A549 (cell line): Measurements from ENCODE around the gene ANKRD40. TPM values are rescaled to one million over a fixed set of nuclear protein-coding genes. Genes with fewer than 3 reads are reported as not detected.
A peak's percentile ranks its signal among the peaks of the same experiment; 100 is the strongest.

ENCODE experiments used
- ATAC-seq, 2 experiments: fragments of 200-7000 bp in 1 of 2; fragments of >200 bp in 1 of 2; cut with Nextera tagmentation in 1 of 2; cut with Tn5 transposase in 1 of 2; 3 replicates each; pipeline versions ENCODE4 v1.8.0 to v1.9.1; 2018 to 2020; ENCODE audit warnings: mild to moderate bottlenecking in 1 of 2, moderate library complexity in 1 of 2
- CTCF ChIA-PET: fragments of 300-600 bp; sonication (Branson Sonifier 250); formaldehyde crosslinking; extraction: SDS; loops from one replicate; lab custom pipeline; 2021; ENCODE audit warnings: antibody characterized with exemption, inconsistent platforms; lab: Yijun Ruan, JAX
- POLR2A ChIA-PET: fragments of 350-600 bp; formaldehyde crosslinking; extraction: SDS; loops from one replicate; lab custom pipeline; 2021; ENCODE audit warnings: antibody characterized with exemption, inconsistent platforms; lab: Yijun Ruan, JAX
- DNase-seq, 2 experiments: peaks; one replicate each; pipeline versions ENCODE4 v3.0.0 to v3.0.0-alpha.2; 2011 to 2016; ENCODE audit warnings: low read depth in 1 of 2, low spot score in 1 of 2
- FAIRE-seq: peaks from 2 replicates; lab custom pipeline; 2011; peaks lifted over from hg19 to GRCh38; lab: Jason Lieb, UNC
- H3K27ac ChIP-seq, 2 experiments: fragments of >200 bp; sonication (Bioruptor Twin); formaldehyde crosslinking; 3 replicates each; pipeline ENCODE4 v1.5.1; 2016 to 2017
- H3K4me1 ChIP-seq: fragments of >200 bp; sonication (Bioruptor Twin); formaldehyde crosslinking; 3 replicates; pipeline ENCODE4 v1.6.1; 2016
- H3K4me2 ChIP-seq: fragments of >200 bp; sonication (Bioruptor Twin); formaldehyde crosslinking; 3 replicates; pipeline ENCODE4 v1.6.1; 2016
- H3K4me3 ChIP-seq: fragments of >200 bp; sonication (Bioruptor Twin); formaldehyde crosslinking; 3 replicates; pipeline ENCODE4 v1.5.1; 2016
- H3K9me3 ChIP-seq: fragments of >200 bp; sonication (Bioruptor Twin); formaldehyde crosslinking; 3 replicates; pipeline ENCODE4 v1.6.1; 2016
- CBX8 ChIP-seq: fragments of 200-600 bp; sonication (generic); IDR thresholded peaks from 2 replicates; pipeline ENCODE4 v1.6.1; 2016
- CHD2 ChIP-seq: fragments of 150-350 bp; IDR thresholded peaks from 2 replicates; pipeline ENCODE4 v1.6.1; 2014; ENCODE audit warnings: low read length; ENCODE audit not compliant: partially characterized antibody
- CHD4 ChIP-seq: fragments of 200-600 bp; sonication (generic); IDR thresholded peaks from 2 replicates; pipeline ENCODE4 v1.6.1; 2016; ENCODE audit warnings: antibody characterized with exemption, mild to moderate bottlenecking, borderline replicate concordance
- E2F6 ChIP-seq: IDR thresholded peaks from 2 replicates; pipeline ENCODE4 v1.6.1; 2012; ENCODE audit warnings: low read depth, borderline replicate concordance
- EHF ChIP-seq: fragments of 250-450 bp; sonication (Bioruptor Pico); IDR thresholded peaks from 2 replicates; pipeline ENCODE4 v1.5.0; 2020; ENCODE audit warnings: mild to moderate bottlenecking
- EHMT2 ChIP-seq: fragments of 200-600 bp; sonication (generic); IDR thresholded peaks from 2 replicates; pipeline ENCODE4 v1.6.1; 2016; ENCODE audit warnings: antibody characterized with exemption, low read depth, mild to moderate bottlenecking, moderate library complexity
- ELK1 ChIP-seq: fragments of 150-350 bp; IDR thresholded peaks from 2 replicates; pipeline ENCODE4 v1.6.1; 2014; ENCODE audit warnings: low read depth, mild to moderate bottlenecking, low read length
- FOSL2 ChIP-seq, 2 experiments: fragments of 450-650 bp in 1 of 2; fragments of >200 bp in 1 of 2; sonication (Bioruptor Twin) in 1 of 2; formaldehyde crosslinking; IDR thresholded peaks; 2 replicates each; pipeline versions ENCODE4 v1.5.0 to v1.6.1; 2016 to 2020; ENCODE audit warnings: mild to moderate bottlenecking in 1 of 2, moderate library complexity in 1 of 2
- FOXS1 ChIP-seq: fragments of 250-450 bp; sonication (Bioruptor Pico); IDR thresholded peaks from 2 replicates; pipeline ENCODE4 v1.5.0; 2020; ENCODE audit warnings: mild to moderate bottlenecking, moderate library complexity
- HDAC2 ChIP-seq: fragments of 200-600 bp; sonication (generic); IDR thresholded peaks from 2 replicates; pipeline ENCODE4 v1.6.1; 2016
- HOXA7 ChIP-seq: fragments of 250-450 bp; sonication (Bioruptor Pico); IDR thresholded peaks from 2 replicates; pipeline ENCODE4 v1.5.0; 2020; ENCODE audit warnings: mild to moderate bottlenecking, moderate library complexity
- HOXB13 ChIP-seq: fragments of 250-450 bp; sonication (Bioruptor Pico); IDR thresholded peaks from 2 replicates; pipeline ENCODE4 v1.5.0; 2020; ENCODE audit warnings: low read depth, mild to moderate bottlenecking, moderate library complexity
- MAFK ChIP-seq: fragments of 450-650 bp; IDR thresholded peaks from 2 replicates; pipeline ENCODE4 v1.6.1; 2014; ENCODE audit not compliant: partially characterized antibody
- MAZ ChIP-seq: fragments of 150-350 bp; IDR thresholded peaks from 2 replicates; pipeline ENCODE4 v1.6.1; 2014; ENCODE audit warnings: antibody characterized with exemption, low read depth, low read length, borderline replicate concordance
- MYC ChIP-seq: IDR thresholded peaks from 2 replicates; pipeline ENCODE4 v1.6.1; 2012; ENCODE audit warnings: mild to moderate bottlenecking, inconsistent platforms, low read length, improper control_type of control experiment, borderline replicate concordance
- NPAS2 ChIP-seq: fragments of 250-450 bp; sonication (Bioruptor Pico); IDR thresholded peaks from 2 replicates; pipeline ENCODE4 v1.8.0; 2022; ENCODE audit warnings: mild to moderate bottlenecking, moderate library complexity, borderline replicate concordance
- RAD21 ChIP-seq, 2 experiments: fragments of >200 bp in 1 of 2; sonication (Bioruptor Twin) in 1 of 2; formaldehyde crosslinking in 1 of 2; IDR thresholded peaks in 1 of 2; conservative IDR thresholded peaks in 1 of 2; 2 replicates in 1 of 2; 3 replicates in 1 of 2; pipeline ENCODE4 v1.6.1; 2012 to 2018; ENCODE audit warnings: inconsistent platforms in 1 of 2
- RARB ChIP-seq: fragments of 250-450 bp; sonication (Bioruptor Pico); IDR thresholded peaks from 2 replicates; pipeline ENCODE4 v1.8.0; 2021; ENCODE audit warnings: mild to moderate bottlenecking, moderate library complexity
- TFCP2L1 ChIP-seq: fragments of 250-450 bp; sonication (Bioruptor Pico); IDR thresholded peaks from 2 replicates; pipeline ENCODE4 v1.5.0; 2021; ENCODE audit warnings: mild to moderate bottlenecking
- ZSCAN20 ChIP-seq: fragments of 250-450 bp; sonication (Bioruptor Pico); IDR thresholded peaks from 2 replicates; pipeline ENCODE4 v1.8.0; 2022; ENCODE audit warnings: mild to moderate bottlenecking, moderate library complexity
- WGBS: methylation state at CpG from one replicate; pipeline ENCODE4 v1.1.6; 2017; ENCODE audit errors: missing lambda C conversion rate; 5-methylcytosine and 5-hydroxymethylcytosine counted together
- polyA plus RNA-seq, 4 experiments: library from polyadenylated mRNA; depleted of rRNA in 3 of 4; stranded (reverse); fragments of >200 nt; fragmentation: RNase III in 1 of 4; extraction: RNeasy Plus Mini Kit Qiagen cat#74134 plus additional on column Dnase treatment in 1 of 4; gene quantifications; 2 replicates in 3 of 4; 3 replicates in 1 of 4; pipeline ENCODE4 v1.2.3, GENCODE V29; 2011 to 2017

Gene ANKRD40
- polyA plus RNA-seq, 2 of the 4 experiments (the other 2 are of a cell fraction): 50.1 to 84.3 TPM

DNA sequence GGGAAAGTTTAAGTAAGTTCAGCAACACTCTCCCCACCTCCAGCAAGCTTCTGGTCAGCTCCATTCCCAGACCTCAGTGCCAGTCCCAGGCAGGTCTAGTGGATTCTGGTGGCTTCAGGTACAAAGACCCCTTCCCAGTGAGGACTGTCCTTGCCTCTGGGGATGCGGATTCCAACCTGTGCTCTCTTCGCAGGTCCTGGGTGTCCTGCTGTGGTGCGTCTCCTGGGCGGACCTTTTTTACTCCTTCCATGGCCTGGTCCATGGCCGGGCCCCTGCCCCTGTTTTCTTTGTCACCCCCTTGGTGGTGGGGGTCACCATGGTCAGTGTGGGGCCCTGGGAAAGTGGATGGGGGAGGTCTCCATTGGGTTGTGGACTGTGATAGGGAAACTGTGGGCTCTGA is 51.2 kb downstream of the ANKRD40 start:
- CTCF ChIA-PET: interaction anchor here (1.0 to 48.0 kb wide), 3 partner anchors 17 to 27 kb away, joined by 3 to 2097 read pairs (median 7); partner anchors contain the start of gene ANKRD40
- no peak overlapping the region for H3K4me2 ChIP-seq
- DNase-seq: no peak
- H3K4me1 ChIP-seq: peaks cover 89% of the 10 kb centered on the region
- H3K9me3 ChIP-seq: no peaks in the 10 kb centered on the region
- no peak for TF ChIP-seq EHF (CRISPR knock-in tag)
- TF ChIP-seq EHMT2: no peak
- TF ChIP-seq TFCP2L1 (CRISPR knock-in tag): no peak
- TF ChIP-seq MAZ: no peak
- no peak for TF ChIP-seq HOXB13 (CRISPR knock-in tag)
- no peak for TF ChIP-seq CBX8
- TF ChIP-seq ZSCAN20 (CRISPR knock-in tag): no peak
- TF ChIP-seq RAD21 (conservative IDR thresholded peaks at IDR 0.05 in 1 of 2, IDR thresholded peaks at IDR 0.05 in 1 of 2): no peak
- TF ChIP-seq HOXA7: no peak
- TF ChIP-seq E2F6: no peak
- TF ChIP-seq FOXS1 (CRISPR knock-in tag): no peak
- no peak for TF ChIP-seq NPAS2 (CRISPR knock-in tag)
- TF ChIP-seq CHD2: no peak
- no peak for TF ChIP-seq CHD4
- no peak for TF ChIP-seq ELK1
- no peak for TF ChIP-seq HDAC2
- TF ChIP-seq RARB (CRISPR knock-in tag): no peak
- no peak for TF ChIP-seq FOSL2 (IDR thresholded peaks at IDR 0.05)
- TF ChIP-seq FOSL2 (CRISPR knock-in tag; IDR thresholded peaks at IDR 0.05): no peak
- TF ChIP-seq, all 56 proteins: peak for 0
- FAIRE-seq (no peak), ATAC-seq (no peak)
- Histone ChIP-seq H3K4me3 (no peak overlapping the region), H3K27ac (peak overlapping the region; percentile 98; a peak in 5 of 6 replicates)
- 100% methylated on average over 5 of the region's 5 CpGs for WGBS
- POLR2A ChIA-PET: interaction anchor here (1.1 kb wide), 1 partner anchor 17 kb away, joined by 3 read pairs; no protein-coding TSS in a partner anchor

- WGBS: 75% methylated on average over 3 of the region's 3 CpGs
- peak in 1 of 2 experiments; percentile 2; a peak in 2 of 6 replicates for ATAC-seq
- TF ChIP-seq MAZ (no peak), HOXA7 (peak; percentile 16; the same call in 1 of the 2 replicates)
- TF ChIP-seq, all 56 proteins: peak for 1
- H3K9me3 ChIP-seq: no peaks in the 10 kb centered on the region
- ChIA-PET CTCF (interaction anchor here (1.6 to 48.0 kb wide), 5 partner anchors 9 to 30 kb away, joined by 7 to 2097 read pairs (median 20); partner anchors contain the start of gene ANKRD40), POLR2A (interaction anchor here (7.2 to 10.0 kb wide), 2 partner anchors 7 to 14 kb away, joined by 65 to 85 read pairs; no protein-coding TSS in a partner anchor)
- FAIRE-seq (peak; percentile 79), DNase-seq (peak in 1 of 2 experiments; percentile 68)
- H3K27ac ChIP-seq: peak overlapping the region; percentile 50 to 69; a peak in 5 of 6 replicates
- no peak overlapping the region for H3K4me2 ChIP-seq
- no peak overlapping the region for H3K4me3 ChIP-seq
- H3K4me1 ChIP-seq: peaks cover 89% of the 10 kb centered on the region
Observed at GRCh38 chr17:50653738-50654137, 54.0 kb downstream of the ANKRD40 start.

GRCh38 chr17:50651661-50652060 is 56.1 kb downstream of the ANKRD40 start:
- Histone ChIP-seq H3K9me3 (no peaks in the 10 kb centered on the region), H3K27ac (peak overlapping the region in 1 of 2 experiments; percentile 70; a peak in 3 of 6 replicates), H3K4me1 (peaks cover 89% of the 10 kb centered on the region)
- ATAC-seq (no peak), FAIRE-seq (peak; percentile 13)
- TF ChIP-seq ZSCAN20 (CRISPR knock-in tag) (no peak), CBX8 (no peak), MYC (no peak), MAFK (peak; percentile 30), HOXB13 (CRISPR knock-in tag) (no peak)
- TF ChIP-seq, all 56 proteins: peak for 1
- 92% methylated on average over 2 of the region's 2 CpGs for WGBS
- no peak for DNase-seq
- no peak overlapping the region for H3K4me2 ChIP-seq
- H3K4me3 ChIP-seq: no peak overlapping the region
- CTCF ChIA-PET: interaction anchor here (0.8 to 48.0 kb wide), 9 partner anchors 12 to 190 kb away, joined by 3 to 2097 read pairs (median 6); partner anchors contain the start of gene ANKRD40
- POLR2A ChIA-PET: interaction anchor here (1.2 to 10.0 kb wide), 5 partner anchors 9 to 101 kb away, joined by 3 to 85 read pairs (median 4); no protein-coding TSS in a partner anchor
